Bone marrow (tissue), 2 donors: ENCODE measurements around the gene ESRRG.
"Not testable (repeated sequence)": the region's sequence is repeated elsewhere in the genome, so short reads cannot be mapped to it uniquely, and the experiment has no call there.

ENCODE experiments used
- DNase-seq, 2 donors: peaks; one replicate each; lab custom pipeline; 2025; lab: John Stamatoyannopoulos, UW

Gene ESRRG

GRCh38 chr1:216563087-216563486 lies 160.1 kb downstream of the ESRRG start:
- DNase-seq = no peak

- no peak for DNase-seq
Observed at GRCh38 chr1:216562383-216562782, 160.8 kb downstream of the ESRRG start.

- no peak for DNase-seq
Observed at GRCh38 chr1:216560527-216560926, 162.7 kb downstream of the ESRRG start.

GRCh38 chr1:216559359-216559758 lies 163.9 kb downstream of the ESRRG start:
- DNase-seq = no peak

- DNase-seq = no peak
Observed at GRCh38 chr1:216555653-216556052, 167.6 kb downstream of the ESRRG start.

- DNase-seq = no peak
Observed at GRCh38 chr1:216554934-216555333, 168.3 kb downstream of the ESRRG start.

- DNase-seq = no peak
Observed at GRCh38 chr1:216553766-216554165, 169.5 kb downstream of the ESRRG start.

- no peak for DNase-seq
Observed at GRCh38 chr1:216553040-216553439, 170.2 kb downstream of the ESRRG start.

GRCh38 chr1:216549796-216550195 lies 173.4 kb downstream of the ESRRG start:
- no peak for DNase-seq

GRCh38 chr1:216542741-216543140 lies 180.5 kb downstream of the ESRRG start:
- no peak for DNase-seq

GRCh38 chr1:216542263-216542662 lies 181.0 kb downstream of the ESRRG start:
- no peak for DNase-seq

- DNase-seq = no peak
Observed at GRCh38 chr1:216535751-216536150, 187.5 kb downstream of the ESRRG start.

GRCh38 chr1:216535059-216535458 lies 188.2 kb downstream of the ESRRG start:
- DNase-seq = no peak

- DNase-seq = no peak
Observed at GRCh38 chr1:216533776-216534175, 189.5 kb downstream of the ESRRG start.

GRCh38 chr1:216532251-216532798 lies 190.9 kb downstream of the ESRRG start:
- no peak for DNase-seq

GRCh38 chr1:216531263-216532239 lies 191.7 kb downstream of the ESRRG start:
- peak in 1 of 2 donors; percentile 11 for DNase-seq

- DNase-seq = not testable (repeated sequence)
Observed at GRCh38 chr1:216529851-216530250, 193.4 kb downstream of the ESRRG start.

- DNase-seq = no peak
Observed at GRCh38 chr1:216528816-216529215, 194.4 kb downstream of the ESRRG start.

- no peak for DNase-seq
Observed at GRCh38 chr1:216523449-216524190, 199.6 kb downstream of the ESRRG start.

- no peak for DNase-seq
Observed at GRCh38 chr1:216523043-216523442, 200.2 kb downstream of the ESRRG start.

GRCh38 chr1:216521477-216521876 lies 201.8 kb downstream of the ESRRG start:
- DNase-seq = no peak

GRCh38 chr1:216518844-216519627 lies 204.2 kb downstream of the ESRRG start:
- DNase-seq = no peak
